IMR-90 (cell line): Measurements from ENCODE around the gene BMP2K. TPM values are rescaled to one million over a fixed set of nuclear protein-coding genes. Genes with fewer than 3 reads are reported as not detected.

Experiments used
- ATAC-seq: fragments of 200-7000 bp; cut with Tn5 transposase; 2 replicates; pipeline ENCODE4 v1.9.1; 2020; ENCODE audit warnings: low read depth, mild to moderate bottlenecking, moderate library complexity
- BruUV-seq: library from RNA; stranded (reverse); fragments of 400-500 nt; replicated peaks from 2 replicates; lab custom pipeline; 2021; lab: Mats Ljungman, UMichigan
- CTCF ChIA-PET: fragments of 300-600 bp; formaldehyde crosslinking; extraction: SDS; loops from one replicate; lab custom pipeline; 2021; ENCODE audit warnings: antibody characterized with exemption; lab: Yijun Ruan, JAX
- POLR2A ChIA-PET: fragments of 300-600 bp; sonication (Branson Sonifier 250); formaldehyde crosslinking; loops from one replicate; lab custom pipeline; 2022; ENCODE audit warnings: antibody characterized with exemption; ENCODE audit not compliant: unreplicated experiment; lab: Charles Lee
- DNase-seq: peaks from one replicate; pipeline ENCODE4 v3.0.0; 2013
- H2AFZ ChIP-seq: replicated peaks from 2 replicates; pipeline ENCODE3; 2013; ENCODE audit warnings: low read length, mild to moderate bottlenecking; ENCODE audit not compliant: poor library complexity
- H2AK5ac ChIP-seq: 2 replicates; pipeline ENCODE4 v1.6.1; 2013; ENCODE audit warnings: low read depth, low read length, inconsistent platforms
- H2AK9ac ChIP-seq: replicated peaks from 2 replicates; pipeline ENCODE3; 2013; ENCODE audit warnings: mild to moderate bottlenecking, low read depth, low read length, moderate library complexity; ENCODE audit not compliant: poor library complexity
- H2BK120ac ChIP-seq: 2 replicates; pipeline ENCODE4 v1.6.1; 2013; ENCODE audit warnings: low read depth, low read length, inconsistent platforms
- H2BK15ac ChIP-seq: 3 replicates; pipeline ENCODE4 v1.6.1; 2013; ENCODE audit warnings: low read depth, low read length, inconsistent platforms
- H2BK20ac ChIP-seq: 2 replicates; pipeline ENCODE4 v1.6.1; 2013; ENCODE audit warnings: low read depth, mild to moderate bottlenecking, inconsistent platforms, low read length, moderate library complexity
- H2BK5ac ChIP-seq: 2 replicates; pipeline ENCODE4 v1.6.1; 2013; ENCODE audit warnings: mild to moderate bottlenecking, low read depth, low read length, inconsistent platforms; ENCODE audit not compliant: poor library complexity, severe bottlenecking
- H3K14ac ChIP-seq: replicated peaks from 2 replicates; pipeline ENCODE4 v1.6.1; 2013; ENCODE audit warnings: low read depth, low read length, inconsistent platforms
- H3K18ac ChIP-seq: 2 replicates; pipeline ENCODE4 v1.6.1; 2013; ENCODE audit warnings: low read depth, low read length, control low read depth
- H3K23ac ChIP-seq: 2 replicates; pipeline ENCODE4 v1.6.1; 2013; ENCODE audit warnings: low read depth, low read length, inconsistent platforms
- H3K27ac ChIP-seq: 2 replicates; pipeline ENCODE4 v1.5.1; 2013; ENCODE audit warnings: mild to moderate bottlenecking, control low read depth, low read length; ENCODE audit not compliant: insufficient read depth
- H3K27me3 ChIP-seq: 2 replicates; pipeline ENCODE4 v1.6.1; 2013; ENCODE audit warnings: low read length; ENCODE audit not compliant: control insufficient read depth, insufficient read depth
- H3K36me3 ChIP-seq: 2 replicates; pipeline ENCODE4 v1.6.1; 2013; ENCODE audit warnings: low read length, mixed read lengths; ENCODE audit not compliant: control insufficient read depth, insufficient read depth
- H3K4ac ChIP-seq: 2 replicates; pipeline ENCODE4 v1.6.1; 2013; ENCODE audit warnings: low read depth, low read length, inconsistent platforms
- H3K4me1 ChIP-seq: 2 replicates; pipeline ENCODE4 v1.6.1; 2013; ENCODE audit warnings: low read length, mixed read lengths; ENCODE audit not compliant: control insufficient read depth, insufficient read depth
- H3K4me2 ChIP-seq: 2 replicates; pipeline ENCODE4 v1.6.1; 2013; ENCODE audit warnings: low read depth, mild to moderate bottlenecking, control low read depth, low read length, moderate library complexity
- H3K4me3 ChIP-seq: 2 replicates; pipeline ENCODE4 v1.5.1; 2013; ENCODE audit warnings: low read depth, mild to moderate bottlenecking, control low read depth, low read length, moderate library complexity; ENCODE audit not compliant: insufficient read depth
- H3K56ac ChIP-seq: 2 replicates; pipeline ENCODE4 v1.6.1; 2013; ENCODE audit warnings: low read length, inconsistent platforms; ENCODE audit not compliant: insufficient read depth; ENCODE audit errors: extremely low read depth
- H3K79me1 ChIP-seq, 2 experiments: 2 replicates each; pipeline ENCODE4 v1.6.1; 2013; ENCODE audit warnings: low read length in 2 of 2, inconsistent platforms in 1 of 2, low read depth in 1 of 2
- H3K9ac ChIP-seq: 2 replicates; pipeline ENCODE4 v1.6.1; 2013; ENCODE audit warnings: low read depth, low read length, control low read depth
- H3K9me1 ChIP-seq: 2 replicates; pipeline ENCODE4 v1.6.1; 2013; ENCODE audit warnings: low read length, inconsistent platforms; ENCODE audit not compliant: insufficient read depth
- H3K9me3 ChIP-seq: 2 replicates; pipeline ENCODE4 v1.6.1; 2013; ENCODE audit warnings: low read length; ENCODE audit not compliant: control insufficient read depth, insufficient read depth
- H4K20me1 ChIP-seq: 2 replicates; pipeline ENCODE4 v1.6.1; 2013; ENCODE audit warnings: low read length, inconsistent platforms; ENCODE audit not compliant: insufficient read depth
- H4K5ac ChIP-seq: 2 replicates; pipeline ENCODE4 v1.6.1; 2013; ENCODE audit warnings: mild to moderate bottlenecking, low read depth, low read length, control low read depth
- H4K8ac ChIP-seq, 2 experiments: 2 replicates each; pipeline ENCODE4 v1.6.1; 2013; ENCODE audit warnings: low read depth in 2 of 2, low read length in 2 of 2, control low read depth in 1 of 2, inconsistent platforms in 1 of 2
- H4K91ac ChIP-seq: 2 replicates; pipeline ENCODE4 v1.6.1; 2013; ENCODE audit warnings: low read depth, low read length, inconsistent platforms; ENCODE audit not compliant: insufficient read depth
- CEBPB ChIP-seq: IDR thresholded peaks from 2 replicates; pipeline ENCODE4 v1.6.1; 2012; ENCODE audit warnings: low read depth, low read length, improper control_type of control experiment
- ELK1 ChIP-seq: fragments of 150-350 bp; IDR thresholded peaks from 2 replicates; pipeline ENCODE4 v1.6.1; 2016; ENCODE audit warnings: low read depth, mild to moderate bottlenecking, low read length, moderate library complexity, borderline replicate concordance
- MAFK ChIP-seq: IDR thresholded peaks from 2 replicates; pipeline ENCODE4 v1.6.1; 2012; ENCODE audit warnings: low read depth, low read length, improper control_type of control experiment
- MAZ ChIP-seq: IDR thresholded peaks from 2 replicates; pipeline ENCODE4 v1.6.1; 2012; ENCODE audit warnings: low read depth, mild to moderate bottlenecking, low read length, improper control_type of control experiment, moderate library complexity, borderline replicate concordance
- MXI1 ChIP-seq: IDR thresholded peaks from 2 replicates; pipeline ENCODE4 v1.6.1; 2012; ENCODE audit warnings: low read depth, mild to moderate bottlenecking, low read length, moderate library complexity, borderline replicate concordance
- NFE2L2 ChIP-seq: fragments of 150-350 bp; IDR thresholded peaks from 2 replicates; pipeline ENCODE4 v1.6.1; 2016; ENCODE audit warnings: low read depth, mild to moderate bottlenecking, low read length
- POLR2A ChIP-seq: IDR thresholded peaks from 2 replicates; pipeline ENCODE4 v1.6.1; 2012; ENCODE audit warnings: mild to moderate bottlenecking, low read depth, low read length
- RAD21 ChIP-seq: IDR thresholded peaks from 2 replicates; pipeline ENCODE4 v1.6.1; 2012; ENCODE audit warnings: low read length, improper control_type of control experiment
- RCOR1 ChIP-seq: IDR thresholded peaks from 2 replicates; pipeline ENCODE4 v1.6.1; 2012; ENCODE audit warnings: mild to moderate bottlenecking, low read length, improper control_type of control experiment; ENCODE audit not compliant: insufficient replicate concordance
- RFX5 ChIP-seq: IDR thresholded peaks from 2 replicates; pipeline ENCODE4 v1.8.0; 2012; ENCODE audit warnings: low read depth, mild to moderate bottlenecking, low read length, moderate library complexity
- SMC3 ChIP-seq: fragments of 150-350 bp; IDR thresholded peaks from 2 replicates; pipeline ENCODE4 v1.6.1; 2016; ENCODE audit warnings: low read depth, mild to moderate bottlenecking, antibody characterized with exemption, low read length, moderate library complexity
- WGBS, 2 experiments: methylation state at CpG; one replicate each; pipeline versions ENCODE4 v1.1.5 to v1.1.7; 2013; ENCODE audit warnings: missing lambda C conversion rate in 2 of 2; ENCODE audit not compliant: insufficient read length in 1 of 2; ENCODE audit errors: extremely low coverage in 2 of 2; 5-methylcytosine and 5-hydroxymethylcytosine counted together
- dilution Hi-C: fragments of 300-500 bp; cut with HindIII; formaldehyde crosslinking; loops from one replicate; pipeline ENCODE4 v1.14.3; 2018; ENCODE audit warnings: low sequenced_read_pairs; ENCODE audit not compliant: unreplicated experiment
- in situ Hi-C: fragments of 300-500 bp; cut with MboI; formaldehyde crosslinking; loops from 3 replicates; pipeline ENCODE4 v1.14.3; 2019; ENCODE audit warnings: low sequenced_read_pairs, inconsistent platforms, mixed read lengths
- intact Hi-C: fragments of 100-400 bp; cut with micrococcal nuclease; formaldehyde crosslinking; loops from 2 replicates; pipeline ENCODE4 v1.10.0; 2022
- polyA plus RNA-seq, 3 experiments: library from polyadenylated mRNA; depleted of rRNA; stranded (reverse); fragments of >200 nt; gene quantifications; 2 replicates each; pipeline ENCODE4 v1.2.3, GENCODE V29; 2012; ENCODE audit warnings: low replicate concordance in 1 of 3
- total RNA-seq: library from RNA; depleted of rRNA; stranded (reverse); fragments of >200 nt; gene quantifications from 2 replicates; pipeline ENCODE4 v1.2.3, GENCODE V29; 2012
- TF ChIP-seq, protein P1 (sequence below): fragments of 150-350 bp; IDR thresholded peaks from 2 replicates; pipeline ENCODE4 v1.6.1; 2017; ENCODE audit warnings: mild to moderate bottlenecking, antibody characterized with exemption, low read length, low read depth

BMP2K gene
- total and polyA plus RNA-seq, 2 of the 4 experiments (the other 2 are of a cell fraction): 15.8 to 46.1 TPM

DNA sequence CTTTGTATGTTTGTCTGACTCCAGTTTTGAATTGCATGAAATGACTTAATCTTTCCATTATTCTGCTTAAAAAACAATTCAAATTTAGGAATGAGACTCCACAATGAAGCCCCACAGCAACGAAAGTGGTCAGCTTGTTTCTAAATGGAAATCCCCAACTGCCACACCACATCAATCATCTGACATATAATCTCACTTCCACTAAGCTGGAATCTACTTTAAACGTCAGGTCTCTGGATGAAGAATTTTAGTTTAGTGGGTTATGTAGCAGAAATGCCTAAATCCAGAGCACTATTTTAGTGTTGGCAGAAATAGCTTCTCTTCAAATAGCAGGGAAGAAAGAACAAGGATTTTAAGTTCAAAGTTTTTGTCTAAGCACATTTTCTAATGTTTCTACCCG lies 1.7 kb upstream of the BMP2K start:
- BruUV-seq: no TSS peak
- Histone ChIP-seq H3K56ac (no peak overlapping the region), H4K8ac (no peak overlapping the region), H3K9ac (no peak overlapping the region), H2BK20ac (peak overlapping the region; percentile 16; the same call in 1 of the 2 replicates), H4K5ac (no peak overlapping the region), H3K23ac (peak overlapping the region; percentile 87; the same call in 1 of the 2 replicates), H2AK9ac (no peak overlapping the region), H2AK5ac (no peak overlapping the region), H2AFZ (no peak overlapping the region), H3K18ac (no peak overlapping the region), H3K27ac (no peak overlapping the region), H3K4ac (no peak overlapping the region), H3K14ac (no peak overlapping the region), H2BK5ac (no peak overlapping the region), H2BK120ac (0 out of 2 replicates have a peak overlapping the region, but pooled peaks have one; percentile 19), H3K4me2 (no peak overlapping the region), H3K9me1 (no peaks in the 10 kb centered on the region), H3K9me3 (no peaks in the 10 kb centered on the region), H3K4me3 (no peak overlapping the region), H2BK15ac (no peak overlapping the region), H4K91ac (no peak overlapping the region), H3K27me3 (no peaks in the 10 kb centered on the region), H3K4me1 (peaks cover 4% of the 10 kb centered on the region), H3K36me3 (no peaks in the 10 kb centered on the region), H3K79me1 (peaks cover 8 to 31% of the 10 kb centered on the region in 2 experiments; a peak in 3 of 4 replicates), H4K20me1 (peaks cover 22% of the 10 kb centered on the region; the same call in 1 of the 2 replicates)
- intact Hi-C loops (loop anchor here (10.0 kb wide), 1 partner anchor 820 kb away; no protein-coding TSS in a partner anchor), dilution Hi-C loops (no loop called here), in situ Hi-C loops (loop anchor here (10.0 kb wide), 1 partner anchor 120 kb away; no protein-coding TSS in a partner anchor)
- ATAC-seq: no peak
- WGBS, 2 experiments: no CpG with 5 or more reads among the region's 3 CpGs
- TF ChIP-seq SMC3: no peak
- TF ChIP-seq CEBPB: no peak
- TF ChIP-seq MXI1: no peak
- TF ChIP-seq MAZ: no peak
- no peak for TF ChIP-seq MAFK
- no peak for TF ChIP-seq RFX5
- TF ChIP-seq RCOR1: no peak
- no peak for TF ChIP-seq ELK1
- TF ChIP-seq NFE2L2: no peak
- TF ChIP-seq RAD21: no peak
- no peak for TF ChIP-seq POLR2A
- TF ChIP-seq, protein P1, sequence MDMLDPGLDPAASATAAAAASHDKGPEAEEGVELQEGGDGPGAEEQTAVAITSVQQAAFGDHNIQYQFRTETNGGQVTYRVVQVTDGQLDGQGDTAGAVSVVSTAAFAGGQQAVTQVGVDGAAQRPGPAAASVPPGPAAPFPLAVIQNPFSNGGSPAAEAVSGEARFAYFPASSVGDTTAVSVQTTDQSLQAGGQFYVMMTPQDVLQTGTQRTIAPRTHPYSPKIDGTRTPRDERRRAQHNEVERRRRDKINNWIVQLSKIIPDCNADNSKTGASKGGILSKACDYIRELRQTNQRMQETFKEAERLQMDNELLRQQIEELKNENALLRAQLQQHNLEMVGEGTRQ: no peak
- ChIA-PET POLR2A (interaction anchor here (0.7 kb wide), 1 partner anchor 107 kb away, joined by 29 read pairs; no protein-coding TSS in a partner anchor), CTCF (interaction anchor here (1.2 kb wide), 1 partner anchor 60 kb away, joined by 3 read pairs; no protein-coding TSS in a partner anchor)
- peak; percentile 49 for DNase-seq
